Measurements from ENCODE around the gene WNT16.

- TF ChIP-seq POLR2A (IDR thresholded peaks at IDR 0.05; ENCODE audit: low read length) (no peak), GATA1 (IDR thresholded peaks at IDR 0.05; ENCODE audit: low read depth, low read length) (no peak)
These were observed 5.1 kb upstream of the WNT16 start for GRCh38 chr7:121323515-121324302.
